ENCODE measurements around the gene HIF3A.

Gene HIF3A

GRCh38 chr19:46328079-46328478 is 31.2 kb downstream of the HIF3A start:
- no peak overlapping the region for H3K4me3 ChIP-seq (replicated peaks; ENCODE audit: low read depth, low read length)

DNA sequence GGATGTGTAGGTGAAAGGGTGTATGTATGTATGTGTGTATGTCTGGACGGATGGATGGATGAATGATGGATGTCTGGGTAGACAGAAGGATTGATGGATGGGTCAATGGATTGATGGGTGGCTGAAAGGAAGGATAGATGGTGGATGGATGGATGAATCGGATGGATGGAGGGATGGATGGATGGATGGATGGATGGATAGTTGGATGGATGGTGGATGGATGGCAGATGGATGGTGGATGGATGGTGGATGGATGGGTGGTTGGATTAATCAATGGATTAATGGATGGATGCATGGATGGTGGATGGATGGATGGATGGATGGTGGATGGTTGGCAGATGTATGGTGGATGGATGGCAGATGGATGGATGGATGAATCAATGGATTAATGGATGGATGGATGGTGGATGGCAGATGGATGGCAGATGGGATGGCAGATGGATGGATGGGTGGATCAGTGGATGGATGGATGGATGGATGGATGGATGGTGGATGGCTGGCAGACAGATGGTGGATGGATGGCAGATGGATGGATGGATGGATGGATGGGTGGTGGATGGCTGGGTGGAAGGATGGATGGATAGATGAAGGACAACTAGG is 33.6 kb downstream of the HIF3A start:
- TF ChIP-seq CTCF (IDR thresholded peaks at IDR 0.05; ENCODE audit: low read length, missing control alignments) = no peak
- DNase-seq (ENCODE audit: low read depth) = no peak
- no peak overlapping the region for H3K4me3 ChIP-seq (replicated peaks; ENCODE audit: low read depth, low read length)

More at GRCh38 chr19:46328079-46328478, 31.2 kb downstream of the HIF3A start:
- DNase-seq (ENCODE audit: low read depth) = no peak
- TF ChIP-seq CTCF (IDR thresholded peaks at IDR 0.05; ENCODE audit: low read length, missing control alignments) = no peak

DNA sequence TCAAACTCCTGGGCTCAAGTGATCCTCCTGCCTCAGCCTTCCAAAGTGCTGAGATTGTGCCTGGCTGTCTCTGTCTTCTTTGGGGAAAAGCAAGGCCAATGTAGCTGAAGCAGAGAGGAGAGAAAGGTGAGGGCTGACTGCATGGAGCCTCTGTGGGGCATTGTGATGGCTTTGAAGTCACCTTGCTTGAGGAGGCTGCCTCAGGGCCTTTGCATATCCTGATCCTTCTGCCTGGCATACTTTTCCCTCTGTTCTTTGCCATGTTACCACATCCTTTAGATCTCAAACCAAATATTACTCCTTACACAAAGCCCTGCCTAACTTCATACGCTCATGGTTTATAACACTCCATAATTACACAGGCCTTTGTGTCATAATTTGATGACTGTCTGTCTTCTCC is 40.6 kb downstream of the HIF3A start:
- TF ChIP-seq CTCF (IDR thresholded peaks at IDR 0.05; ENCODE audit: low read length, missing control alignments) = no peak
- no peak overlapping the region for H3K4me3 ChIP-seq (replicated peaks; ENCODE audit: low read depth, low read length)
- no peak for DNase-seq (ENCODE audit: low read depth)

GRCh38 chr19:46339446-46339845 is 42.6 kb downstream of the HIF3A start:
- DNase-seq (ENCODE audit: low read depth) = no peak
- TF ChIP-seq CTCF (IDR thresholded peaks at IDR 0.05; ENCODE audit: low read length, missing control alignments) = no peak
- no peak overlapping the region for H3K4me3 ChIP-seq (replicated peaks; ENCODE audit: low read depth, low read length)

DNA sequence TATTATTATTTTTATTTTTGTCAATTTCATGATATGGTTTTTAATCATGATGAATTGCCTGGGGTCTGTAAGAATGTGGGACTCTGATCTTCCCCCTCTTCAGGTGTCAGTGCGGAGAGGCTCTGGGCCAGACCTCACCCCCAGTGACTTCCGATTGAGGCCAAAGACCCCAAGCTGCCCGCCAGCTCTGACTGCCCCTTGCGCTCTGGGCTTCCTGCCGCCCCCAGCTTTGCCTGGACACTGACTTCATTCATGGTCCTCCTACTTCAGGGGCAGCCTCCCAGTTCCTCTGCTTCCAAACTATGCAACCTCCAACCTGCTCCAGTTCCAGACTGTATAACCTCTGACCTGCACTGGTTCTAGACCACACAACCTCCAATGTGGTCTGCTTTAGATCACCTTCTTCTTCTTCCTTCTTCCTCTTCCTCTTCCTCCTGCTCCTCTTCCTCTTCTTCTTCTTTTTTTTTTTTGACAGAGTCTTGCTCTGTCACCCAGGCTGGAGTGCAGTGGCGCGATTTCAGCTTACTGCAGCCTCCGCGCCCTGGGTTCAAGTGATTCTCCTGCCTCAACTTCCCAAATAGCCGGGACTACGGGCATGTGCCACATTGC is 43.3 kb downstream of the HIF3A start:
- no peak for DNase-seq (ENCODE audit: low read depth)
- no peak overlapping the region for H3K4me3 ChIP-seq (replicated peaks; ENCODE audit: low read depth, low read length)
- no peak for TF ChIP-seq CTCF (IDR thresholded peaks at IDR 0.05; ENCODE audit: low read length, missing control alignments)

DNA sequence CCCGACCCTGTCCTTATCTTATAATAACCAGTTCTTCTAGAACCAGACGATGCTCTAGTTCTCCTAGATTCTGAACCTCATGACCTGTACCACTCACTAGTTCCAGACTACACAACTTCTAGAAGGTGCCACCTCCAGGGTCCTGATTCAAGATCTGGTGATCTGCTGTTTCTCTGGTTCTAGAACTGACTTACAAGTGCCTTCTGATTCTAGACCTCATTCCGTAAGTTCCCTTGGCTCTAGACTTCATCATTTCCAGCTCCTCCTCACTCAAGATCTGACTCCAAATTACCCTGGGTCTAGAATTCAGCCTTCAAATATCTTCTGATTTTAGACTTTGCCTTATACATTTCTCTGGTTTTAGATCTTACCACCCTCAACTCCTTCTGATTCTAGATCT is 45.1 kb downstream of the HIF3A start:
- no peak for TF ChIP-seq CTCF (IDR thresholded peaks at IDR 0.05; ENCODE audit: low read length, missing control alignments)
- DNase-seq (ENCODE audit: low read depth) = no peak
- no peak overlapping the region for H3K4me3 ChIP-seq (replicated peaks; ENCODE audit: low read depth, low read length)

GRCh38 chr19:46344363-46344762 is 47.5 kb downstream of the HIF3A start:
- H3K4me3 ChIP-seq (replicated peaks; ENCODE audit: low read depth, low read length) = no peak overlapping the region
- TF ChIP-seq CTCF (IDR thresholded peaks at IDR 0.05; ENCODE audit: low read length, missing control alignments) = no peak
- DNase-seq (ENCODE audit: low read depth) = no peak
